HepG2 (cell line): ENCODE results near the gene PTCH1. TPM values are rescaled to one million over a fixed set of nuclear protein-coding genes. Genes with fewer than 3 reads are reported as not detected.

ENCODE experiments used
- AHR ChIP-seq: IDR thresholded peaks from 2 replicates; pipeline ENCODE4 v1.6.1; 2018; ENCODE audit warnings: missing genetic modification reagents, missing compliant biosample characterization
- GABPA ChIP-seq, 2 experiments: IDR thresholded peaks; 2 replicates each; pipeline ENCODE4 v1.6.1; 2011 to 2016; ENCODE audit warnings: low read depth in 2 of 2, low read length in 1 of 2, missing biosample characterization in 1 of 2, missing genetic modification characterization in 1 of 2
- GABPB1 ChIP-seq: IDR thresholded peaks from 2 replicates; pipeline ENCODE4 v1.6.1; 2016; ENCODE audit warnings: mild to moderate bottlenecking, missing genetic modification reagents, moderate library complexity, missing compliant biosample characterization
- HNF1B ChIP-seq: sonication (generic); formaldehyde crosslinking; IDR thresholded peaks from 2 replicates; pipeline ENCODE4 v1.5.1; 2020; ENCODE audit warnings: mild to moderate bottlenecking, moderate library complexity, missing genetic modification reagents
- MYC ChIP-seq: sonication (generic); formaldehyde crosslinking; IDR thresholded peaks from 2 replicates; pipeline ENCODE4 v1.9.0; 2021; ENCODE audit warnings: missing genetic modification reagents, borderline replicate concordance
- TARDBP ChIP-seq: sonication (generic); formaldehyde crosslinking; IDR thresholded peaks from 2 replicates; pipeline ENCODE4 v1.8.0; 2022; ENCODE audit warnings: mild to moderate bottlenecking, missing genetic modification reagents
- XRCC5 ChIP-seq: fragments of 200-400 bp; formaldehyde crosslinking; optimal IDR thresholded peaks from 2 replicates; pipeline ENCODE3; 2017; ENCODE audit warnings: mild to moderate bottlenecking, low read length
- ZBTB25 ChIP-seq: IDR thresholded peaks from 2 replicates; pipeline ENCODE4 v1.6.1; 2018; ENCODE audit warnings: missing genetic modification reagents
- ZNF562 ChIP-seq: sonication (generic); formaldehyde crosslinking; IDR thresholded peaks from 2 replicates; pipeline ENCODE4 v1.8.0; 2022; ENCODE audit warnings: missing genetic modification reagents, borderline replicate concordance
- polyA plus RNA-seq, 8 experiments: library from polyadenylated mRNA; depleted of rRNA in 3 of 8; stranded (reverse) in 7 of 8; unstranded in 1 of 8; fragments of >200 nt; fragmentation: Illumina TruSeq in 4 of 8; extraction: Trizol in 4 of 8; gene quantifications; 2 replicates each; pipeline versions ENCODE4 v1.2.1 to v1.2.3, GENCODE V29; 2011 to 2016; ENCODE audit warnings: low read depth in 4 of 8, missing spikeins in 1 of 8, mixed read lengths in 1 of 8; ENCODE audit not compliant: insufficient read depth in 1 of 8
- total RNA-seq, 5 experiments: library from RNA; depleted of rRNA; stranded (reverse); fragments of >200 nt; fragmentation: Illumina TruSeq; extraction: Trizol; gene quantifications; 2 replicates each; pipeline ENCODE4 v1.2.3, GENCODE V29; 2016; ENCODE audit warnings: low read depth in 1 of 5
- TF ChIP-seq, protein P1 (sequence below): sonication (generic); formaldehyde crosslinking; IDR thresholded peaks from 2 replicates; pipeline ENCODE4 v1.4.0; 2020; ENCODE audit warnings: low read depth, missing genetic modification reagents
- TF ChIP-seq, protein P2 (sequence below): sonication (generic); formaldehyde crosslinking; IDR thresholded peaks from 2 replicates; pipeline ENCODE4 v1.4.0; 2020; ENCODE audit warnings: missing genetic modification reagents
- TF ChIP-seq, protein P3 (sequence below): sonication (generic); formaldehyde crosslinking; IDR thresholded peaks from 2 replicates; pipeline ENCODE4 v1.4.0; 2020; ENCODE audit warnings: missing genetic modification reagents, borderline replicate concordance

The PTCH1 gene
- total and polyA plus RNA-seq, 2 of the 13 experiments (the other 11 are each of a cell fraction or from before 2014, with no cell fraction given): 2.8 to 3.9 TPM

GRCh38 chr9:95510709-95511615 lies 5.8 kb downstream of the PTCH1 start (continued):
- TF ChIP-seq, protein P1, sequence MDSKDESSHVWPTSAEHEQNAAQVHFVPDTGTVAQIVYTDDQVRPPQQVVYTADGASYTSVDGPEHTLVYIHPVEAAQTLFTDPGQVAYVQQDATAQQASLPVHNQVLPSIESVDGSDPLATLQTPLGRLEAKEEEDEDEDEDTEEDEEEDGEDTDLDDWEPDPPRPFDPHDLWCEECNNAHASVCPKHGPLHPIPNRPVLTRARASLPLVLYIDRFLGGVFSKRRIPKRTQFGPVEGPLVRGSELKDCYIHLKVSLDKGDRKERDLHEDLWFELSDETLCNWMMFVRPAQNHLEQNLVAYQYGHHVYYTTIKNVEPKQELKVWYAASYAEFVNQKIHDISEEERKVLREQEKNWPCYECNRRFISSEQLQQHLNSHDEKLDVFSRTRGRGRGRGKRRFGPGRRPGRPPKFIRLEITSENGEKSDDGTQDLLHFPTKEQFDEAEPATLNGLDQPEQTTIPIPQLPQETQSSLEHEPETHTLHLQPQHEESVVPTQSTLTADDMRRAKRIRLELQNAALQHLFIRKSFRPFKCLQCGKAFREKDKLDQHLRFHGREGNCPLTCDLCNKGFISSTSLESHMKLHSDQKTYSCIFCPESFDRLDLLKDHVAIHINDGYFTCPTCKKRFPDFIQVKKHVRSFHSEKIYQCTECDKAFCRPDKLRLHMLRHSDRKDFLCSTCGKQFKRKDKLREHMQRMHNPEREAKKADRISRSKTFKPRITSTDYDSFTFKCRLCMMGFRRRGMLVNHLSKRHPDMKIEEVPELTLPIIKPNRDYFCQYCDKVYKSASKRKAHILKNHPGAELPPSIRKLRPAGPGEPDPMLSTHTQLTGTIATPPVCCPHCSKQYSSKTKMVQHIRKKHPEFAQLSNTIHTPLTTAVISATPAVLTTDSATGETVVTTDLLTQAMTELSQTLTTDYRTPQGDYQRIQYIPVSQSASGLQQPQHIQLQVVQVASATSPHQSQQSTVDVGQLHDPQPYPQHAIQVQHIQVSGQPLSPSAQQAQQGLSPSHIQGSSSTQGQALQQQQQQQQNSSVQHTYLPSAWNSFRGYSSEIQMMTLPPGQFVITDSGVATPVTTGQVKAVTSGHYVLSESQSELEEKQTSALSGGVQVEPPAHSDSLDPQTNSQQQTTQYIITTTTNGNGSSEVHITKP: peak; percentile 52; the same call in 1 of the 2 replicates
- TF ChIP-seq, protein P2, sequence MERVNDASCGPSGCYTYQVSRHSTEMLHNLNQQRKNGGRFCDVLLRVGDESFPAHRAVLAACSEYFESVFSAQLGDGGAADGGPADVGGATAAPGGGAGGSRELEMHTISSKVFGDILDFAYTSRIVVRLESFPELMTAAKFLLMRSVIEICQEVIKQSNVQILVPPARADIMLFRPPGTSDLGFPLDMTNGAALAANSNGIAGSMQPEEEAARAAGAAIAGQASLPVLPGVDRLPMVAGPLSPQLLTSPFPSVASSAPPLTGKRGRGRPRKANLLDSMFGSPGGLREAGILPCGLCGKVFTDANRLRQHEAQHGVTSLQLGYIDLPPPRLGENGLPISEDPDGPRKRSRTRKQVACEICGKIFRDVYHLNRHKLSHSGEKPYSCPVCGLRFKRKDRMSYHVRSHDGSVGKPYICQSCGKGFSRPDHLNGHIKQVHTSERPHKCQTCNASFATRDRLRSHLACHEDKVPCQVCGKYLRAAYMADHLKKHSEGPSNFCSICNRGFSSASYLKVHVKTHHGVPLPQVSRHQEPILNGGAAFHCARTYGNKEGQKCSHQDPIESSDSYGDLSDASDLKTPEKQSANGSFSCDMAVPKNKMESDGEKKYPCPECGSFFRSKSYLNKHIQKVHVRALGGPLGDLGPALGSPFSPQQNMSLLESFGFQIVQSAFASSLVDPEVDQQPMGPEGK (CRISPR knock-in tag): peak; percentile 41
- TF ChIP-seq HNF1B (CRISPR knock-in tag) (peak; percentile 55; the same call in 1 of the 2 replicates), TARDBP (CRISPR knock-in tag) (peak; percentile 47), AHR (CRISPR knock-in tag) (peak; percentile 39; the same call in 1 of the 2 replicates), ZBTB25 (CRISPR knock-in tag) (peak; percentile 39; the same call in 1 of the 2 replicates), ZNF562 (0 out of 2 replicates have a peak, but pooled peaks have one; percentile 20), XRCC5 (no peak), MYC (peak; percentile 46; the same call in 1 of the 2 replicates), GABPA (IDR thresholded peaks at IDR 0.05; ENCODE audit: low read depth, low read length) (no peak), GABPA (CRISPR knock-in tag; IDR thresholded peaks at IDR 0.05; ENCODE audit: low read depth) (peak; percentile 20; the same call in 1 of the 2 replicates), GABPB1 (CRISPR knock-in tag) (peak; percentile 64)
- TF ChIP-seq, protein P3, sequence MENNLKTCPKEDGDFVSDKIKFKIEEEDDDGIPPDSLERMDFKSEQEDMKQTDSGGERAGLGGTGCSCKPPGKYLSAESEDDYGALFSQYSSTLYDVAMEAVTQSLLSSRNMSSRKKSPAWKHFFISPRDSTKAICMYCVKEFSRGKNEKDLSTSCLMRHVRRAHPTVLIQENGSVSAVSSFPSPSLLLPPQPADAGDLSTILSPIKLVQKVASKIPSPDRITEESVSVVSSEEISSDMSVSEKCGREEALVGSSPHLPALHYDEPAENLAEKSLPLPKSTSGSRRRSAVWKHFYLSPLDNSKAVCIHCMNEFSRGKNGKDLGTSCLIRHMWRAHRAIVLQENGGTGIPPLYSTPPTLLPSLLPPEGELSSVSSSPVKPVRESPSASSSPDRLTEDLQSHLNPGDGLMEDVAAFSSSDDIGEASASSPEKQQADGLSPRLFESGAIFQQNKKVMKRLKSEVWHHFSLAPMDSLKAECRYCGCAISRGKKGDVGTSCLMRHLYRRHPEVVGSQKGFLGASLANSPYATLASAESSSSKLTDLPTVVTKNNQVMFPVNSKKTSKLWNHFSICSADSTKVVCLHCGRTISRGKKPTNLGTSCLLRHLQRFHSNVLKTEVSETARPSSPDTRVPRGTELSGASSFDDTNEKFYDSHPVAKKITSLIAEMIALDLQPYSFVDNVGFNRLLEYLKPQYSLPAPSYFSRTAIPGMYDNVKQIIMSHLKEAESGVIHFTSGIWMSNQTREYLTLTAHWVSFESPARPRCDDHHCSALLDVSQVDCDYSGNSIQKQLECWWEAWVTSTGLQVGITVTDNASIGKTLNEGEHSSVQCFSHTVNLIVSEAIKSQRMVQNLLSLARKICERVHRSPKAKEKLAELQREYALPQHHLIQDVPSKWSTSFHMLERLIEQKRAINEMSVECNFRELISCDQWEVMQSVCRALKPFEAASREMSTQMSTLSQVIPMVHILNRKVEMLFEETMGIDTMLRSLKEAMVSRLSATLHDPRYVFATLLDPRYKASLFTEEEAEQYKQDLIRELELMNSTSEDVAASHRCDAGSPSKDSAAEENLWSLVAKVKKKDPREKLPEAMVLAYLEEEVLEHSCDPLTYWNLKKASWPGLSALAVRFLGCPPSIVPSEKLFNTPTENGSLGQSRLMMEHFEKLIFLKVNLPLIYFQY (CRISPR knock-in tag): peak; percentile 50; the same call in 1 of the 2 replicates
